ENCODE results near the gene RCBTB1.
"Not testable (repeated sequence)": the region's sequence is repeated elsewhere in the genome, so short reads cannot be mapped to it uniquely, and the experiment has no call there.

Gene RCBTB1

DNA sequence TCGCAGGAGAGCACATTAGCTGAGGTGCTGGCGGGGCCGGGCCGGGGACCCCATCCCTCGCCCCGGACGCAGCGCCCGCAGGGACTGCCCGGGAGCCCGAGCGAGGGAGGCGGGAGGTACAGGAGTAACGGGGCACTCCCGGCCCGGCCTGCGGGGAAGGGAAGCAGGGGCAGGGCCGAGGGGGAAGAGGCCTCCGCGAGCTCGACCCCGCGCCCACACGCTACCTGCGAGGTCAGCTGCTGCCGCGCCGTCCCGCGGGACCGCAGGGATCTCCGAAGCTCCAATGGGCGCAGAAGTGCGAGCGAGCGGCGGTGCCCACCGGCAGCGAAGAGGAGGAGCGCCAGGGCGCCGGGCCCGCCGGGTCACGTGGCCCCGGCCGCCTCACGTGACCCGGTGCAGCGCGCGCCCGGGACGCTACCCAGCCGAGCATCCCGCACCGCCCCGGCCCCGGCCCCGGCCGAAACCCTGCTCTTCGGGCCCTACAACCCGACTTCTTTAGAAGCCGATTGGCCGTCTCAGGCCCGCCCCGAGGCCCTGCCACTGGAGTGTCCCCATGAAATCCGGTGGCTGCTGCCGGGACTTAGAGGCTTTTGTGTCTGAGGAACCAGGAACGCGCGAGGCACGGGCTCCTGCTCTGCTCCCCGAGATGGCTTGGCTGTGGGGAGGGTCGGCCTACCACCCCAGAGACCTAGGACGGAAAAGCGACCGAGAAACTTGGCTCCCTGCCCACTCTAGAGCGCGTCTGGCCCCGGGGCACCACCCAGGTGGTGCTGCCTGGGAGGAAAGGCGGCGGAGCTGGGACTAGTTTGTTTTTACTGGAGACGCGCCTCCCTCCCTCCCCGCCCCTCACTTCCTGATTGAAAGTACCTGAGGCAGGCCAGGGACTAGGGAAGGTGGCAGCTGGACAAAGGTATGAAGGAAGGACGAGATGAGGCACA lies at the start of gene RCBTB1:
Gene RCBTB1 (minus strand): TSS at position 339 of the 938 bp plus-strand sequence. CDS start 18,279 bp downstream, outside the sequence.
- DNase-seq: peak; percentile 53 to 64

DNA sequence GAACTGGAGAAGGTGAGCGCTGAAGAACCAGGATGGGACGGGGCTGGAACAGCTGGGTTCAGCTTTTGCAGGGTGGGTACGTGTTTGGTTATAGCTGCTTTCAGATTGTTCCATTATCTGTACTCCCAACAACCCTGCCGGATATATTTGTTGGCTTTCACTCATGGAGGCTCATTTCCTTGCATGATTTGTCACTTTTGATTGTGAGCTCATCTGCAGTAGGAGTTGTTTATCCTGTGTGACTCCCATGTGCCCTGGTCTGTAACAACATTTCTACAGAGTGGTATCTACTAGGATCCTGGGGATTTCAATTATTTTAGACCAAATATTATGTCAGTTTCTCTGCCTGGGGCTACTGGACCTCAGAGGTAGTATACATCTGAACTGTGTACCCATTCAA lies 48.4 kb upstream of the RCBTB1 start:
- no peak for DNase-seq

DNA sequence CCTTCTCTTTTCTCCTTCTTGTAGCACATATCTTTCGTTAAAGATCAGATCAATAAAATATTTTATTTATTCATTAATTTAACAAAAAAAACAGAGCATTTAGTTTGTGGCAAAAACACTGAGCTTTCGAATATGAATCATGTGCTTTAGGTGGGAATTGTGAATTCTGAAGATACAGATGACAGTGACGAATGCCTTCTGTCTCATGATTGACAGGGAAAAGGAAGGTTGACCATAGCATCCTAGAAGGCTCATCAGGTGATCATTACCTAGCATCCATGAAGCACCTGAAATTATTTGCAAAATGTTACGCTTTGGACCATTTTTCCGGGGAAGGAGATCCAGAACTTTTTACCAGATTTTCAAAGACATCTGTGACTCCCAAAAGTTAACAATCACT lies 46.8 kb upstream of the RCBTB1 start:
- DNase-seq: no peak

DNA sequence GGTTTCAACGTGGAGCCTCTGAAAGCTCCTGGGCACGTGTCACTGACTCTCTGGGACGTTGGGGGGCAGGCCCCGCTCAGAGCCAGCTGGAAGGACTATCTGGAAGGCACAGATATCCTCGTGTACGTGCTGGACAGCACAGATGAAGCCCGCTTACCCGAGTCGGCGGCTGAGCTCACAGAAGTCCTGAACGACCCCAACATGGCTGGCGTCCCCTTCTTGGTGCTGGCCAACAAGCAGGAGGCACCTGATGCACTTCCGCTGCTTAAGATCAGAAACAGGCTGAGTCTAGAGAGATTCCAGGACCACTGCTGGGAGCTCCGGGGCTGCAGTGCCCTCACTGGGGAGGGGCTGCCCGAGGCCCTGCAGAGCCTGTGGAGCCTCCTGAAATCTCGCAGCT lies 45.2 kb upstream of the RCBTB1 start:
- no peak for DNase-seq

- no peak for DNase-seq
These were observed 44.6 kb upstream of the RCBTB1 start for GRCh38 chr13:49629947-49630346.

- DNase-seq: no peak
These were observed 44.0 kb upstream of the RCBTB1 start for GRCh38 chr13:49629196-49629938.

- peak; percentile 37 to 44 for DNase-seq
These were observed 42.7 kb upstream of the RCBTB1 start, which contains the start of gene ARL11 for GRCh38 chr13:49627831-49628652. Gene ARL11 (plus strand): TSS chr13:49628507. CDS start chr13:49630448, 1,941 bp downstream.

DNA sequence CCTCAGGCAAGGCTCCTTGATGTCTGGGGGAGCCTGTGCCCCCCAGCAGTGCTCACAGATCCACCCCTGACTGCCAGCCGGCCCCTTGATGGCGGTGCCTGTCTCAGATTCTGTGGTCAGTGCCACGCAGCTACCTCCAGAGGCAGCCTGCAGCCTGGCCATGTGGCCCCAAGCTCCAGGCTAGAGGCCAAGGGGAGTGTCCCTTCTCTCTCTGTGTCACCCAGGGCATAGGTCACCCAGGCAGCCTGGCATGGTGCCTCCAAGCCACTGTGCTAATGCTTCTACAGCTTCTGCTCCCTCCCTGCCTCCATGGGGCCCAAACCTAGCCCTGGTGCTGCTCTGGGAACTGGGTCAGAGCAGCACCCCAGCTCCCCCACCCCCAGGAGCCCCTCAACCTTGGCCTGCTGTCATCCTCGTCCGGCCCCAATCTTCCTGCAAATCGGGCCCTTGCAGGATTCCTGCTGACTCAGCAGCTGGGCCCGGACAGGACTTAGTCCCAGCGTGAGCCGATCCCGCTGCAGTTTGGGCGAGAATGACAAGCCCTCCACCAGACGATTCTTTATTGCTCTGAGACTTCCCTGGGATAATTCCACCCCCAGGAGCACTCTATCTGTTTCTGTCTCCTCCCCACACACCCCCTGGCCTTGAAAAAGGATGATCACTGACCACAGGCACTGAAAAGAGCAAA lies 40.2 kb upstream of the RCBTB1 start:
- DNase-seq: no peak

- no peak for DNase-seq
These were observed 38.9 kb upstream of the RCBTB1 start for GRCh38 chr13:49624229-49624628.

DNA sequence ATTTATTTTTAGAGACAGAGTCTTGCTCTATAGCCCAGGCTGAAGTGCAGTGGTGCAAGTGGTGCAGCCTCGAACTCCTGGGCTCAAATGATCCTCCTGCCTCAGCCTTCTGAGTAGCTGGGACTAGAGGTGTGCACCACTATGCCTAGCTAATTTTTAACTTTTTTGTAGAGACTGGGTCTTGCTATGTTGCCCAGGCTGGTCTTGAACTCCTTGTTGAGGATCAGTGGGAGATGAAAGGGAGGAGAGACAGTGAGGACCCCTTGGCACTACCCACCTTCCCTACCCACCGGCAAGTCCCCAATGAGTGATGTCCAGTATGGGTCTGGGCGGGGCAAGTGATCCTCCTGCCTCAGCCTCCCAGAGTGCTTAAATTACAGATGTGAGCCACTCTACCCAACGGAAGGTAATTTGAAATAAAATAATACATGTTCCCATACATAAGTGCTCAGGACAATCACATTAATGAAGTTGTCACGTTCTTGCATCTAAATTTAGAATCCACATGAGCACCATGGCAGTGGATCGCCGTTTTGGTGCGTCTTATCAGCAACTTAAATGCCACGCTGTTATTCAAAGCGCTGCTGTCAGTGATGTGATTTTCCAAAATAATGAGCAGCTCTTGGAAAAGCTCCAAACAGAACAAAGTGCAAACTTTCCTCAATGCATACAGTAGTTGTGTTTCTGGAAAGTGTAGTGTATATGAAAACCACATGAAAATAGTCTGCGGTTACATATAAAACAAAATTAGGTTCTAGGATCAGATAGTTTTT lies 37.0 kb upstream of the RCBTB1 start:
- DNase-seq: no peak

GRCh38 chr13:49620170-49620621 lies 34.8 kb upstream of the RCBTB1 start:
- DNase-seq: no peak

- no peak for DNase-seq
These were observed 31.3 kb upstream of the RCBTB1 start for GRCh38 chr13:49616676-49617065.

DNA sequence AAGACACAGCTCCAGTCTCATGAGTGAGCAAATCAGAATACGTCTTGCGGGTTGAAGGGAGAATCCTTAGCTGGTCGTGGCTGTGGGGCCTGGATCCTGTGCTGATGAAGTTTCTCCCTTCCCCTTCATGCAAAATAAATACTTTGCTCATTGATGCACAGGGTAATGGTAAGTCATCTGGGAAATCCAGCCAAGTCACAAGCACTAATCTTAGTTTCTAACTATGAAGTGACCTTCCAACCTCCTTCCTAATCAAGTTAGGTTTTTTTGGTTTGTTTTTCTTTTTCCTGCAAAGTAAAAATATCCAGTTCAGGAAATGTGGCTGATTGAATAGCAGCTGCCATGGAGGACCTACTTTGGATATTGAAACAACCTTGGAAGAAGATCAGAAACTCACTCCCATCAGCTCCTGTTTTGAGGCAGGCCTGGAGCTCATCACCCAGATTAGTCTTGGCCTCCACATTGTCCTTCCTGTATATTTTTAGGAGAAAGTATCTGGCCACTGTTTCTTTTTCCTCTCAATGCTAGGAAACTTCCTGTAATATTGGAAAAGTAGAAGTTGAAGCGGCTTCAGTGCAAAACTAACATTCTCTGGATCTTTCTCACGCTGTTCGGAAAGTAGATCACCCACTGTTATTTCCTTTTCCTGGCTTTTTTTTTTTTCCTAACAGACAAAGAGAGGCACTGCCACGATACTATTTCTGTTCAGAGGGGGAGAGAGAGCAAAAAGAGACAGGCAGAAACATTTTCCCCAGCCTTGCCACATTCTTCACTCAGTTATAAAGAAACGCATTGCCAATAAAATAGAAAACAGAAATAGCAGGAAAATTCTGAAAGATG lies 30.7 kb upstream of the RCBTB1 start:
- no peak for DNase-seq

DNA sequence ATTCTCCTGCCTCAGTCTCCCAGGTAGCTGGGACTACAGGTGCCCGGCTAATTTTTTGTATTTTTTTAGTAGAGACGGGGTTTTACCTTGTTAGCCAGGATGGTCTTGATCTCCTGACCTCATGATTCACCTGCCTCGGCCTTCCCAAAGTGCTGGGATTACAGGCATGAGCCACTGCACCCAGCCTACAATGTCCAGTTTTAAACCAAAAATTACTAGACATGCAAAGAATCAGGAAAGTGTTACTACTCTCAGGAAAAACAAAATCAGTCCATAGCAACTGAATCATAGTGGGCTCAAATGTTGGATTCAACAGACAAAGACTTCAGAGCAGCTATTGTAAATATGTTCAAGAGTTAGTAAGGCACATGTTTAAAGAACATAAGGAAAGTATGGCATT lies 26.7 kb upstream of the RCBTB1 start:
- not testable (repeated sequence) for DNase-seq

GRCh38 chr13:49610176-49610575 lies 24.8 kb upstream of the RCBTB1 start:
- DNase-seq: no peak

- no peak for DNase-seq
These were observed 23.4 kb upstream of the RCBTB1 start for GRCh38 chr13:49608651-49609331.

- DNase-seq: no peak
These were observed 22.4 kb upstream of the RCBTB1 start for GRCh38 chr13:49607761-49608160.

GRCh38 chr13:49606747-49607648 lies 21.6 kb upstream of the RCBTB1 start:
- peak; percentile 61 to 68 for DNase-seq

DNA sequence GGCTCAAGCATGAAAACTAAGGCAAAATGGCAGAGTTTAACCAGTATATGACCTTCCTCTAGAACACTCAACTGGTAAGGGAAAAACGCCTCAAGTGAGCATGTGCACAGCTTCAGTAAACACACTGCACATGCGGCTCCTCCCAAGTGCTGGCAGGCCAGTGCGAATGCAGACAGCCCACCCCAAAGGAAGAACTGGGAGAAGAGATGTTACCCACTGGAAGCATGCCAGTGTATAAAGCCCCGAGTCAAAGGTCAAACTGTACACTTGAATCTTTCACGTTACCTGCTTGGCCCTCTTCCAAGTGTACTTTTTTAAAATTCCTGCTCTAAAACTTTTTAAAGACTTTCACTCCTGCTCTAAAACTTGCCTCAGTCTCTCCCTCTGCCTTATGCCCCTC lies 19.2 kb upstream of the RCBTB1 start:
- no peak for DNase-seq

All from stimulated activated CD4-positive, alpha-beta T cell treated with anti-CD3 and anti-CD28 coated beads, Interleukin-2, amount 100 ng/mL, for 48 hours (primary cell).